ENCODE measurements around the gene MGST3. TPM values are rescaled to one million over a fixed set of nuclear protein-coding genes. Genes with fewer than 3 reads are reported as not detected.
"Not testable (repeated sequence)": the region's sequence is repeated elsewhere in the genome, so short reads cannot be mapped to it uniquely, and the experiment has no call there.

Gene MGST3
- total RNA-seq, 4 donors from 2014 or later = 47.0 to 513 (median 407) TPM

DNA sequence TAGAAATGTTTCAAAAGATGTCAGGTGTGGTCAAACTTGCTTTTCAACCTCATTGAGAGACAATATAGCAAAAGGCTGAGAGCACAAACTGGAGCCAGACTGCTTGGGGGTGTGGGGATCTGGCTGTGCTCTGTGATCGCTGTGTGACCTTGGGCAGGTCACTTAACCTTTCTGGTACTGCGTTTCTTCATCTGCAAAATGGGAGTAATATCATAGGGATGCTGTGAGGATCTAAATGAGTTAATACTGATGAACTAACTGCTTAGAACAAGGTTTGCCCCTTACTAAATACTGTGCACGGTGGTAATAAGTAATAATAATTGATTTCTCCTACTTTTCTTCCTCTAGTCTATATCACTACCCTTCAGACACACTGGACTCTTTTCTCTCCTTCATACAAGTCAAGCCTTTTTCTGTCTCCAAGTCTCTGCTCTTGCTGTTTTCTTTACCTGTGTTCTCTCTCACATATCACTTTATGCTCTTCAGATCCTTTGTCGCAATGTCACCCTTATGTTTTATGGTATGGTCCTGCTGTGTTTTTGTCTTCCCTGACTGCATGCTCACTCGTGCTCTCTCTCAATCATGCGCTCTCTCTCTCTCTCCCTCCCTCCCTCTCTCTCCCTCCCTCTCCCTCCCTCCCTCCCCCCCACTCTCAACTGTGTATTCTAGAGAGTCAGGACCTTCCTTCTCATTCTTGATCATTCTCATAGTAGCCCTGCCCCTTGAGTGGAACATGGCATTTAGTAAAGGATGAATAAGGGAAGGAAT, 3.3 kb downstream of the MGST3 start:
- Histone ChIP-seq H3K9me3 (no peaks in the 10 kb centered on the region), H3K27ac (peak overlapping the region in 1 of 4 donors; percentile 25), H3K36me3 (peaks cover 0 to 9% (median 0%) of the 10 kb centered on the region in 3 donors), H3K4me1 (peaks cover 0 to 61% (median 2%) of the 10 kb centered on the region in 4 donors), H3K4me3 (peak overlapping the region in 2 of 4 donors; percentile 15 to 68), H3K27me3 (no peaks in the 10 kb centered on the region)
- TF ChIP-seq, protein P1, sequence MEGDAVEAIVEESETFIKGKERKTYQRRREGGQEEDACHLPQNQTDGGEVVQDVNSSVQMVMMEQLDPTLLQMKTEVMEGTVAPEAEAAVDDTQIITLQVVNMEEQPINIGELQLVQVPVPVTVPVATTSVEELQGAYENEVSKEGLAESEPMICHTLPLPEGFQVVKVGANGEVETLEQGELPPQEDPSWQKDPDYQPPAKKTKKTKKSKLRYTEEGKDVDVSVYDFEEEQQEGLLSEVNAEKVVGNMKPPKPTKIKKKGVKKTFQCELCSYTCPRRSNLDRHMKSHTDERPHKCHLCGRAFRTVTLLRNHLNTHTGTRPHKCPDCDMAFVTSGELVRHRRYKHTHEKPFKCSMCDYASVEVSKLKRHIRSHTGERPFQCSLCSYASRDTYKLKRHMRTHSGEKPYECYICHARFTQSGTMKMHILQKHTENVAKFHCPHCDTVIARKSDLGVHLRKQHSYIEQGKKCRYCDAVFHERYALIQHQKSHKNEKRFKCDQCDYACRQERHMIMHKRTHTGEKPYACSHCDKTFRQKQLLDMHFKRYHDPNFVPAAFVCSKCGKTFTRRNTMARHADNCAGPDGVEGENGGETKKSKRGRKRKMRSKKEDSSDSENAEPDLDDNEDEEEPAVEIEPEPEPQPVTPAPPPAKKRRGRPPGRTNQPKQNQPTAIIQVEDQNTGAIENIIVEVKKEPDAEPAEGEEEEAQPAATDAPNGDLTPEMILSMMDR (IDR thresholded peaks at IDR 0.05) = no peak
- no peak for TF ChIP-seq POLR2A (IDR thresholded peaks at IDR 0.05)
- DNase-seq = no peak

DNA sequence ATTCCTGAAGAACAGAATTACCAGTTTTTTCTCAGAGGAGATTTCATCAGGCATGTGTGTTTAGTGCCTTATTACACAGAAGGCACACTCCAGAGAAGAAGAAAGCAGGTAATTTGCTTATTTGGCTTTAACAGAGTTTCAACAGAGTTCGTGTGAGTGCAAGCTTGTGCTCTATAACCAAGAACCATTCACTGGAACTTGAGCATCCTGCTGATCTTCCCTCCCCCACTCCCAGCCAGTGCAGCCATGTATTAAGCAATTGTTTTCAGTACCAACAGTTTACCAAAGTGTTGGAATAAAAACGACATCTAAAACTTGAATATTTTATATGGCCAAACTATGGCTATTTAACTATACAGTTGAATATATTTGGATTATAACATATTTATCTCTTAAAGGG, 4.3 kb downstream of the MGST3 start:
- DNase-seq = no peak
- peaks cover 0 to 53% (median 2%) of the 10 kb centered on the region in 4 donors for H3K4me1 ChIP-seq
- no peak for TF ChIP-seq POLR2A (IDR thresholded peaks at IDR 0.05)
- TF ChIP-seq, protein P1 (IDR thresholded peaks at IDR 0.05) = no peak
- peaks cover 0 to 9% (median 0%) of the 10 kb centered on the region in 3 donors for H3K36me3 ChIP-seq
- no peaks in the 10 kb centered on the region for H3K9me3 ChIP-seq
- H3K27me3 ChIP-seq = no peaks in the 10 kb centered on the region
- no peak overlapping the region for H3K27ac ChIP-seq
- H3K4me3 ChIP-seq = no peak overlapping the region

DNA sequence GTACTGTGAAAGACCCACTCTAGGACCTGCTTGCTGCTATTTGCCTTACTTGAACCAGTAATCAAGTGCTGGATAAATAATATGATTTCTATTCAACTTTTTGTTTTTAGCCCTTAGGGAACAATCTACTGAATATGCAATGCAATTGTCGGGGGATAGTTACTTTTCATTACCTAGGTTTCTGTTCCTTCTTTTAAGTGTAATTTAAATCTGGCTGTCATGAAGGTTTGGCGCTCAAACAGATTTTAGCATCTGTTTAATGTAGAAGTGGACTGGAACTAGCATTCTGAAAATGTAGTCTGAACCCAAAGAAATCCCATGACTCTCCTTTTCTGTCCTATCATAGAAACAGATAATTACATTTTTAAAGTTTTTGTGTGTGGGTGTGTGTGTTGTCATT, 4.8 kb downstream of the MGST3 start:
- Histone ChIP-seq H3K36me3 (peaks cover 0 to 9% (median 0%) of the 10 kb centered on the region in 3 donors), H3K27me3 (no peaks in the 10 kb centered on the region), H3K27ac (no peak overlapping the region), H3K4me1 (peaks cover 0 to 53% (median 2%) of the 10 kb centered on the region in 4 donors), H3K9me3 (no peaks in the 10 kb centered on the region), H3K4me3 (no peak overlapping the region)
- no peak for DNase-seq
- no peak for TF ChIP-seq POLR2A (IDR thresholded peaks at IDR 0.05)
- TF ChIP-seq, protein P1 (IDR thresholded peaks at IDR 0.05) = no peak

DNA sequence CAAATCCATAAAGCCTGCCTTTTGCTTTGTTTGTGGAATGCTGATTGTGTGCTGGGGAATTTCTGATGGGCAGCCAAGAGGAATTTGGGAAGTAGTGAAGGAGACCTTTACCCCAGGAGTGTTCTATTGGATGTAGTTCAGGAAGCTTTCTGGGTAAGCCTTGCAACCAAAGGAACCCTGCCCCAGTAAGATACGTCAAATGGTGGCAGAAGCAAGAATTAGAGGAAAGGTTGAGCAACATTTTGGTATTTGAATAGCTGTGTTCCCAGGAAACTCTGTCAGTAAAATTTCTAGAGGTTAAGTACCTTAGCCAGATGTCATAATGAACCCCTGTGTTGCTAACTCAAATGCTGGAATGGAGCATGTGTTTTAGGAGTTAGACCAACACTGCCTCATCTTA, 6.4 kb downstream of the MGST3 start:
- peak overlapping the region in 3 of 4 donors; percentile 2 to 68 (median 5) for H3K27ac ChIP-seq
- H3K9me3 ChIP-seq = no peaks in the 10 kb centered on the region
- no peaks in the 10 kb centered on the region for H3K27me3 ChIP-seq
- no peak for DNase-seq
- TF ChIP-seq, protein P1 (IDR thresholded peaks at IDR 0.05) = no peak
- no peak for TF ChIP-seq POLR2A (IDR thresholded peaks at IDR 0.05)
- peaks cover 0 to 50% (median 2%) of the 10 kb centered on the region in 4 donors for H3K4me1 ChIP-seq
- H3K36me3 ChIP-seq = peaks cover 0 to 9% (median 0%) of the 10 kb centered on the region in 3 donors
- no peak overlapping the region for H3K4me3 ChIP-seq

DNA sequence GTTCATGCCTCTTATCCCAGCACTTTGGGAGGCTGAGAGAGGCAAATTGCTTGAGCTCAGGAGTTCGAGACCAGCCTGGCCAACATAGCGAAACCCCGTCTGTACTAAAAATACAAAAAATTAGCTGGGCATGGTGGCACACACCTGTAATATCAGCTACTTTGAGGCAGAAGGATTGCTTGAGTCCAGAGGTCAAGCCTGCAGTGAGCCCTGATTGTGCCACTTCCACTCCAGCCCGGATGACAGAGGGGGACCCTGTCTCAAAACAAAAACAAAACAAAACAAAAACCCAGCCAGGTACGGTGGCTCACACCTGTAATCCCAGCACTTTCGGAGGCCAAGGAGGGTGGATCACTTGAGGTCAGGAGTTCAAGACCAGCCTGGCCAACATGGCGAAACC, 7.2 kb downstream of the MGST3 start:
- not testable (repeated sequence) for H3K9me3 ChIP-seq, H3K27me3 ChIP-seq, H3K36me3 ChIP-seq, H3K4me3 ChIP-seq
- Histone ChIP-seq H3K4me1 (peaks cover 0 to 42% (median 2%) of the 10 kb centered on the region in 4 donors), H3K27ac (peak overlapping the region in 1 of 4 donors; percentile 68)
- DNase-seq = peak in 1 of 3 donors; percentile 60

DNA sequence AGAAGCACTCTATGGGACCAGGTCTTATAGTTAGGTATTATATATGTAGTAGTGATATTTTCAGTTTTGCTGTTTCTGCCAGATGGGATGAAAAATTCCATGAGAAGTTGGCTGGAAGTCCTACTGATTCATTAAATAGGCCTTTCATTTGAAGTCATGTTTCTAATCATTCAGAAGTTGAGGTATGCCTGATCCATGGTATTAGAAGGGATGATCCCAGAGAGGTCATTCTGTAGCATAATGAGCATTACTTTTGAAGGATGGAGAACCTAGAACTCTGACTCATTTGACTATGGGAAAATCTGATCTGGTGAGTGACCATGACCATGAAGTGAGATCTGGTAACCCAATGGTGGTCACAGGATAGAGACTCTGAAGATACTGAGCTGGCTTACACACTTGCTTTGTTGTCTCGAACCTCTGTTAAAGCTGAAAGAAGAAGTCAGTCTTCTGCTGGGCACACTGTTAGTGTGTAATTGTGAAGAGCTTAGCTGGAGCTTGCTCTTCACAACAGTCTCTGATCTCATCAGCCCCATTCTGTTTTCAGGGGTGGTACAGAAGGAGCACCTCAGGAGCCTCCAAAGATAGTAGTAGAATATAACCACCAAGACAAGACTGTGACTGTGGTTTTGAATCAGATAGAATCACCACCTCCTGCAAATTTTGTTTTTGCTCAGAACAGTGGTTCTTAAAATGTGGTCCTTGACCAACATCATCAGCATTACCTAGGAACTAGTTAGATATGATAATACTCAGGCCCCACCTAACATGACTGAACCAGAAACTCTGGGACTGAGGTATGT, 9.0 kb downstream of the MGST3 start:
- Histone ChIP-seq H3K36me3 (peaks cover 0 to 9% (median 0%) of the 10 kb centered on the region in 3 donors), H3K9me3 (no peaks in the 10 kb centered on the region), H3K4me3 (no peak overlapping the region), H3K4me1 (peaks cover 0 to 45% (median 1%) of the 10 kb centered on the region in 4 donors), H3K27ac (no peak overlapping the region), H3K27me3 (no peaks in the 10 kb centered on the region)
- TF ChIP-seq POLR2A (IDR thresholded peaks at IDR 0.05) = no peak
- TF ChIP-seq, protein P1 (IDR thresholded peaks at IDR 0.05) = no peak
- DNase-seq = no peak

All from Peyer's patch (tissue), 4 donors.